NCI-H146 treated with DMSO at 0.1 percent for 48 hours (cell line): ENCODE data around the gene TTC5.
"Not testable (repeated sequence)": the region's sequence is repeated elsewhere in the genome, so short reads cannot be mapped to it uniquely, and the experiment has no call there.

Source experiments
- DNase-seq: peaks from one replicate; lab custom pipeline; 2025; ENCODE audit not compliant: unreplicated experiment; lab: John Stamatoyannopoulos, UW

The TTC5 gene

GRCh38 chr14:20306079-20306423, 300 bp upstream of the TTC5 start:
- DNase-seq, result no peak

DNA sequence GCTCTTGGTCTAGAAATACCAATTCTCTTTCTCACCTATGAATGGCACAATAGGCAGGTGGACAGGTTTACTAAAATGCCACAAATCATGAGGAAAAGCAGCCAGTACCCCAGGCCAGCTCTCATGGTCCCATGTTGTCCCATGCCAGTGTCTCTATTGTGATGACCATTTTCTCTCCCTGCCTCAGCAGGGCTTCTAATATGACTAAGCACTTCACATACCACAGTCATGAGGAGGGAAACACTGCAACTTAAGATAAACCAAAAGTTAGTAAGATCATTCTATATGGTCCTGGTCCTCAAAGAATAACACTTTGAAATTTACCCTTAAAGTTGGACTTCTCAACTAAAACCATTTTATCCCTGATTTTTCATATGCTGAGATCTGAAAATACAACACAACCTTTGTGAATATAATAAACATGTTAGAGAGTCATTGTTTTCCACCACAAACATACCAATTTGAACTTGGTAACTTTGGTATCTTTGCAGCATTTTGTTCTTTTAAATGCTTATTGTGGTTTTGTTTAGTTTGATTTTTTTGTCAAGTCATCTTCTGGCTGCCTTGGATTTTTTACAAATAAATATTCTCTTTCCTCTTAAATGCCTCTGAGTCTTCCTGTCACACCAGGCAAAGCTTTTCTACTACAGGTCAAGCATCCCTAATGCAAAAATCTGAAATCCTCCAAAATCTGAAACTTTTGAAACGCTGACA, 3.6 kb downstream of the TTC5 start:
- DNase-seq, result no peak

DNA sequence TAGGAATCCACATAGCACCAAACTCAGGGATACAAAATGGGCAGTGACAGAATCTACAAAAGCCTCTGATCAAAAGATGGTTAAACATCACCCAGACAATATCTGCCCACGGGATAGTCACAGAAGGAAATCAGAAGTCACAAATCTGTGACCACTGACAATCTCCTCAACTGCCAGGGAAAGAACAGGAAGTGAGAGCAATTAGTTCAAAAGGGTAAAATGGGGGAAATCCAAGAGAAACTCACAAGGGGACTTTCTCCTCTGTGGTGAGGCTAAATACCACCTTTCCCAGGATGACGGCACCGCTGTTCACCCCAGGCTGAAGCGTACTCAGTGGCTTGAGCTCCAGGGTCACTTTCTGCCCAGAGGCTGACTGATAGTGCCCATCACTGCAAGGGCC, 10.7 kb downstream of the TTC5 start:
- DNase-seq, result no peak

GRCh38 chr14:20294636-20295035, 11.1 kb downstream of the TTC5 start:
- DNase-seq, result no peak

GRCh38 chr14:20281998-20282397, 23.8 kb downstream of the TTC5 start:
- not testable (repeated sequence) for DNase-seq

DNA sequence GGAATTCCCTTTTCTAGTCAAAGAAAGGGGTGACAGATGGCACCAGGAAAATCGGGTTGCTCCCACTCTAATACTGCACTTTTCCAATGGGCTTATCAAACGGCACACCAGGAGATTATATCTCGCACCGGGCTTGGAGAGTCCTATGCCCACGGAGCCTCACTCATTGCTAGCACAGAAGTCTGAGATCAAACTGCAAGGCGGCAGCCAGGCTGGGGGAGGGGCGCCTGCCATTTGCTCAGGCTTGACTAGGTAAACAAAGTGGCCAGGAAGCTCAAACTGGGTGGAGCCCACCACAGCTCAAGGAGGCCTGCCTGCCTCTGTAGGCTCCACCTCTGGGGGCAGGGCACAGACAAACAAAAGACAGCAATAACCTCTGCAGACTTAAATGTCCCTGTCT, 25.5 kb downstream of the TTC5 start:
- not testable (repeated sequence) for DNase-seq

- no peak for DNase-seq
Observed at GRCh38 chr14:20278414-20278813, 27.3 kb downstream of the TTC5 start.

GRCh38 chr14:20277409-20277808, 28.3 kb downstream of the TTC5 start:
- DNase-seq, result no peak

- no peak for DNase-seq
Observed at GRCh38 chr14:20274062-20274461, 31.7 kb downstream of the TTC5 start.

- not testable (repeated sequence) for DNase-seq
Observed at GRCh38 chr14:20264361-20264760, 41.4 kb downstream of the TTC5 start.

- no peak for DNase-seq
Observed at GRCh38 chr14:20262642-20263128, 43.1 kb downstream of the TTC5 start.

DNA sequence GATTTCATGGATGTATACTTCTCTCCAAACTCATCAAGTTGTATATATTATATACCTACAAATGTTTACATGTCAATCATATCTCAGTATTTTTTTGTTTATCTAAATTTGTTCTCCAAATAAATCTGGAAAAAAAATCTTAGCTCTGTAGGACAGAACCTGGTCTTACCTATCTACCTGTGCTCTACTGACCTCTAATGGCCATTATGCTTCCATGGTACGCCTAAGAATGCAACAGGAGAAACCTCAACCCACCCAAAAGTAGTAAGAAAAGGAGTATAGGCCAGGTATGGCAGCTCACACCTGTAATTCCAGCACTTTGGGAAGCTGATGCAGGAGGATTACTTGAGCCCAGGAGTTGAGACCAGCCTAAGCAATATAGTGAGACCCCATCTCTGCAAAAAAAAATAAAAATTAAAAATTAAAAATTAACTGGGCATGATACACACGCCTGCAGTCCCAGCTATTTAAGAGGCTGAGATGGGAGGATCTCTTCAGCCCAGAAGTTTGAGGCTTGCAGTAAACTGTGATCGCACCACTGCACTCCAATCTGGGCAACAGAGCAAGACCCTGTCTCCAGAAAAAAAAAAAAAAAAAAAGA, 58.0 kb downstream of the TTC5 start:
- DNase-seq, result no peak
